HG03066 (cell line): ENCODE measurements around the gene TRPV3.
A peak's percentile ranks its signal among the peaks of the same experiment; 100 is the strongest.

Source experiments
- ATAC-seq: cut with Tn5 transposase; IDR thresholded peaks from one replicate; pipeline ENCODE4 v1.9.1; 2021; ENCODE audit warnings: low read depth; ENCODE audit not compliant: unreplicated experiment

The TRPV3 gene

DNA sequence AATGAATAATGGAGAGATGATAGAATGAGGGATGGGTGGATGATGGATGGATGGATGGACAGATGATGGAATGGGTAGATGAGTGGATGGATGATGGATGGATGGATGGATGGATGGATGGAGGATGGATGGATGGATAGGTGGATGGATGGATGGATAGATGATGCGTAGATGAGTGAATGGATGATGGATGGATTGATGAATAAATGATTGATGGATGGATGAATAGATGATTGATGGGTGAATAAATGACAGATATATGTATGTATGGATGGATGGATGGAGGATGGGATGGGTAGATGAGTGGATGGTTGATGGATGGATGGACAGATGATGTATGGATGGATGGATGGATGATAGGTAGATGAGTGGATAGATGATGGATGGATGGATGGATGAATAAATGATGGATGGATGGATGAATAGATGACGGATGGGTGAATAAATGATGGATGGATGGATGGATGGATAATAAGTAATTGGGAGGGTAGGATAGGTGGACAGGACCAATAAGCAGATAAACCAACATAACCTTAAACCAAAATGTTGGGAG is 7.9 kb downstream of the TRPV3 start:
- ATAC-seq, result no peak

DNA sequence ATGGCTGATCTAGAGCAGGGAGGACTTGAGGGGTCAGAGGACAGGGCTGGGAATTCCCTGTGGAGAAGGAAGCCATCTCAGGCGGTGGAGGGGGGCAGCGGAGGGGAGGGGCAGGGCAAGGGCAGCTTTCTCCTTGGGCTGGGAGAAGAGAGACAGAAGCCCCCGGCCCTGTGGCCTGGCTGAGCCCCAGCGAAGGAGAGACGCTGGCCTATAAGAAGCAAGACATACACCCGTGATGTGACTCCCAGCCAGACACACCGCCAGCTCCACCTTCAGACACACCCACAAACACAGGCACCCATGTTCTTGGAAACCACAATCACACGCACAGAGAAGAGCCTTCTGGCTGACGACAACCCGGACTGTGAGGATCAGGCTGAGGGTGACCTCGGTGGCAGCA is 10.0 kb downstream of the TRPV3 start:
- no peak for ATAC-seq

DNA sequence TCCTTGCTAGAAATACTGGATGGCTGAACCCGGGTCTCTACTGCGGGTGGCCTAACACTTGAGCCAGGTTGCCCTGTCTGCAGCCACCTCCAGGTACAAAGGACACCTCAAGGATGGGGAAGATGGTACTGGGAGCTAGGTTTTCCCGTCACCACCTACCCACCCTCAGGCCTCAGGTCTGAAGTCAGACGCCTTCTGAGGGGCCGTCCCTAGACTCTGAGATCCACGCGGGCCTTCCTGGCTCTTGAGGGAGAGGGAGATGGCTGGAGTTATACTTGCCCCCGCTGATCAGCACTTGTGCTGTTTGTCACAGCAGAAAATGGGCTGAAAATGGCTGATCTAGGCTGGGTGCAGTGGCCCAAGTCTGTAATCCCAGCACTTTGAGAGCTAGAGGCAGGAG is 10.6 kb downstream of the TRPV3 start:
- no peak for ATAC-seq

DNA sequence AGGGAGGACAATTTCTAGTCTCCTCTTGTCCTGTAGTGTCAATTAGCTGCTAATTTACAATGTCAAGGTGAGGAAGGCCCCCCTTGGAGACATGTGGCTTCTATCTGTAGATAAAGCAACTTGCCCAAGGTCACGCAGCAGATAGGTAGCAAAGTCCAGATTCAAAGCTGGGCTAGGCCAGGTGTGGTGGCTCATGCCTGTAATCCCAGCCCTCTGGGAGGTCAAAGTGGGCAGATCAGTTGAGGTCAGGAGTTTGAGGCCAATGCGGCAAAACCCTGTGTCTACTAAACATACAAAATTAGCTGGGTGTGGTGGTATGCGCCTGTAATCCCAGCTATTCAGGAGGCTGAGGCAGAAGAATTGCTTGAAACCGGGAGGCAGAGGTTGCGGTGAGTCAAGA is 11.1 kb downstream of the TRPV3 start:
- no peak for ATAC-seq

DNA sequence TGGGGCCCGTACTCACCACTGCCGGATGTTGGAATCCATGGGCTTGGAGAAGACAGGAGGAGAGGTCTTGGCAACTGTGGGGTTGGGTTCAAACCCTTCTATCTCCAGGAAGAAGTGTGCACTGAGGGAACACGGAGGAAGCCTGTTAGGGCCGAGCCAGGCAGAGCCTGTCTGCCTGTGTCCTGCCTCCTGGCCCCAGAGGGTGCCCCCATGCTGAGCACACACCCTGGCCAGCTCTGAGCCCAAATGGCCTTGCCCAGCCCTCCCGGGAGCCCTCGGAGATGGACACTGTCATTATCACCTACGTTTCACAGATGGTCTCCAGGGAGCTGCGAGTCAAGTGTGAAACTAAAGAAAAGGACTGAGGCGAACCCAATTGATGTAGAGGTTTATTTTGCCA is 12.5 kb downstream of the TRPV3 start:
- no peak for ATAC-seq

DNA sequence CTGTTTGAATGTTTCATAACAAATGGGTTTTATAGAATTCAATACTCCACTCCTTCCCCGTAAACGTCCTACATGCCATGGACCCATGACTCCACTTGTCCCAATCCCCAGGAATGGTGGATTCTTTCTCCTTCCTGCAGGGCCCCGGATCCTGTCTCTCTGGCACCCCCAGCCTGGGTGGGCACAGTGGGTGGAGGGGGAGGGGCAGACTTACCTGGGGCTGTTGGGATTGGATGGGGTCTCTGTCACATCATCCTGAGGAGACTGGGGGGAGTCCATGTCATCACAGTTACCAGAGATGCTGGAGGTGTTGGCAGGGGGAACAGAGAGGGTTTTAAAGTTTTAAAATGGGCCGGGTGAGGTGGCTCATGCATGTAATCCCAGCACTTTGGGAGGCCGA is 13.2 kb downstream of the TRPV3 start:
- no peak for ATAC-seq

DNA sequence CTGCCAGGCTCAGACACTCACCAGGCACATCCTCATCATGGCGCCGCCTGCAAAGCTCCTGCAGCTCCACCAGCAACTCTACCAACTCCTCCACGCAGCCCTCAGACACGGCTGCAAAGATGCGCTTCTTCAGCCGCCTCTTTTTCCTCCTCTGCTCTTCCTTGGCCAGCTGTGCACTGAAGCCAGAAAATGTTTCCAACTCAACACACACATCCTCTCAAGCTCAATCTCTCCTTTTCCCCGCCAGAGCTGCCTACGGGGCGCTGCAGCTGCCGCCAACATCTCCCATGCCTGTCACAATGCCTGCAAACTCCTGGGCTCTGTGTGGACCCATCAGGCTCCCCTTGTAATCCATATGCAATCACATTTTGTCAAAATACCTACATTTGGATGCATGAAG is 14.2 kb downstream of the TRPV3 start:
- ATAC-seq, result no peak

DNA sequence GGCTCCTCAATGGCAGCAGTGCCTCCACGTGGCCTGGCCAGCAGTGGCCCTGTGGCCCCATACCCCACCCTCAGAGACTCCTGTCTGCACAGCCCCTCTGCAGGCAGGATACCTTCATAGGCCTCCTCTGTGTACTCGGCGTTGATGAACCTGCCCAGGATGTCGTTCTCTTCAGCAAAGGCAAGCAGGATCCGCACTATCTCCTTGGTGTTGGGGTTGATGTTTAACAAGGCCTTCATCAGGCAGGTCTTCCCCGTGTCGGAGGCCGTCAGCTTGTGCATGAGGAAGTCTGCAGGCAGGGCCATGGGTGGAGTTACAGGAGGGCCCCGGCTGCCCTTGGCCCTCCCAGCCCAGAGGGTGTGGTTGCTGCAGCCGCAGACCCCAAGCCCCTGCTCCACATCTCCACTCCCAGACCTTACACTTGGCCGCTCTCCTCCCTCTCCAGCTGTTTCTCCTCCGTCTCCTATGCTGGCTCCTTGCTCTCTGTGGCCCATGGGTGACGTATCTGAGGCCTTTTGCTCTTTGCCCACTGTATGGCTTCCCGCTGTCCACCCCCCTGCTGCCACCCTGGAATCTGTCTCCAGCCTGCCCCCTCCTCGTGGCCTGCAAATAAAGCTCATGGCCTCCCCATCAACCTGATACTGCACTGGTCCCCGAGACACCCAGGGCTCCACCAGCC is 15.1 kb downstream of the TRPV3 start:
- ATAC-seq, result no peak

DNA sequence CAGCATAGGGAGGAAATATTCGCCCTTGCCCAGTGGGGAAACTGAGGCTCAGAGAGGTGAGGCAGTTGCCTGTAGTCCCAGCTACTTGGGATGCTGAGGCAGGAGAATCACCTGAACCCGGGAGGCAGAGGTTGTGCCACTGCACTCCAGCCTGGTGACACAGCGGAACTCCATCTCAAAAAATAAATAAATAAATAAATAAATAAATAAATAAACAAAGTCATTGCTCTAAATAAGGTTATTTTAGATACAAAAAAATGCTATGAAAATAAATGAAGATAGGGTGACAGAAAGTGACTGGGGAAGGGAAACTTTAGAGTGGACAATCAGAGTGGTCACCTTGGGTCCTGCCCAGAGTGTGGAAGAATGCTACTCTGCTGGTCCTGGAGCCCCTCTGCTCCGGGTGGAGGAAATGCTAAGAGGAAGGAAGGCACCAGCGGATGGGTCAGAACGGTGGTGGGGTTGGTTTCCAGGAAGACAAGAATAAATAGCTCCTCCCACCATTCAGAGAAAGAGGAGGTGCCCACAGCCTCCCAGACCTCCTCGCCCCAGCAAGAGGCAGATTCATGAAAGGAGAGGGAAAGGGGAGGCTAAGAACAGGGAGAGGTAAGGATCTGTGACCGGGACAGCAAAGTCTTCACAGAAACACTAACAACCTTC is 17.6 kb downstream of the TRPV3 start:
- ATAC-seq, result no peak

DNA sequence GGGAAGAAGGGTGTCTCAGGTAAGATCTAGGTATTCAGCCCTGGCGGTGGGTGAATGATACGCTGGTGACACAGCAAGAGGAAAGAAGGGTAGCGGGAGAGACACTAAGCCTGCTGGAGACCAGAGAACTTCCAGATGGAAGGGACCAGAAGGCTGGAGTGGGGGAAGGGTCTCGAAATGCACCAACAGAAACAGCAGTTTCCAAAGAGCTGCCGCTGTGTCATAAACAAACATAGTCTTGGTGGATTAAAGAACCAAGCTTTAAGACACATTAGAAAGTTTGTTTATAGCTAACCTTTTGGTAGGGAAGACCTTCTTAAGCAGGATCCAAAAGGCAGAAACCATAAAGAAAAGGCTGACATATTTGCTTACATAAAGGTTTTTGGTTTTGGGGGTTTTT is 20.9 kb downstream of the TRPV3 start:
- no peak for ATAC-seq

DNA sequence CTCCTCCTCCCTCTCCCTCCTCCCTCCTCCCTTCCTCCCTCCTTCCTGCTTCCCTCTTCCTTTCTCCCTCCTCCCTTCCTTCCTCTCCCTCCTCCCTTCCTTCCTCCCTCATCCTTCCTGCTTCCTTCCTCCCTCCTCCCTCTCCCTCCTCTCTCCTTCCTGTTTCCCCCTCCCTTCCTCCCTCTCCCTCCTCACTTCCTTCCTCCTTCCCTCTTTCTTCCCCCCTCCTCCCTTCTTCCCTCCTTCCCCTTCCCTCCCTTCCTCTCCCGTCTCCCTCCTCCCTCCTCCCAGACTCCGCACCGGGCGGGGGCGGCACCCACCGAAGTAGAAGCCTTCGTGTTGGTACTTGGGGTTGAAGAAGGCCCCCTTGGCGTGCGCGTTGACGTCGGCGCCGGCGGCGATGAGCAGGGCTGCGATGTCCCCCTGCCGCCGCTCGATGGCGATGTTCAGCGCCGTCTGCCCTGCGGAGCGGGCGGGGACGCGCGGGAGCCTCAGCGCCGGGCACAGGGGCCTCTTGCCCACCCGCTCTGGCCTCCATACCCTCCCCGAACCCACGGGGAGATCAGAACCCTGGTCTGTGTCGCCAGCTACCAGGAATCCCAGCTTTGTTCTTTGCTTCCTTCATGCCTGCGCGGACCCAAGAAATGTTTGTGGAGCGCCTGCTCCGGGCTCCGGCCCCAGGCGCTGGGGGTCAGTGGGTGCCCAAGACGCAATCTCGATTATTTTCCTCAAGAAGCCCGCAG is 22.2 kb downstream of the TRPV3 start:
- ATAC-seq, result peak; percentile 66

DNA sequence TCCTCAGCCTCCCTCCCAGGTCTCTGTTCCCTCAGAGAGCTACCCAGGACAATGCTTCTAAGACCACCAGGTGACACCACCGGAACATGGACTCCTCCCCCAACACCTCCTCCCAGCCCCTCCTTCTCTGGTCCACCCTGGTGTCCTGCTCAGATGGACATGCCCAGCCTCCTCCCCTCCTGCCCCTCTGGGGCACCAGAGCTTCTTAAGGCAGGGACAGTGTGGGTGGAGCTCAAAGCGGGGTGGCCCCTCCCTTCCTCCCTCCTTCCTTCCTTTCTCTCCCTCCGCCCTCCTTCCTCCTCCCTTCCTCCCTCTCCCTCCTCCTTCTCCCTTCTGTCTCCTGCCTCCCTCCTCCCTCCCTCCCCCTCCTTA is 22.7 kb downstream of the TRPV3 start:
- ATAC-seq, result no peak

DNA sequence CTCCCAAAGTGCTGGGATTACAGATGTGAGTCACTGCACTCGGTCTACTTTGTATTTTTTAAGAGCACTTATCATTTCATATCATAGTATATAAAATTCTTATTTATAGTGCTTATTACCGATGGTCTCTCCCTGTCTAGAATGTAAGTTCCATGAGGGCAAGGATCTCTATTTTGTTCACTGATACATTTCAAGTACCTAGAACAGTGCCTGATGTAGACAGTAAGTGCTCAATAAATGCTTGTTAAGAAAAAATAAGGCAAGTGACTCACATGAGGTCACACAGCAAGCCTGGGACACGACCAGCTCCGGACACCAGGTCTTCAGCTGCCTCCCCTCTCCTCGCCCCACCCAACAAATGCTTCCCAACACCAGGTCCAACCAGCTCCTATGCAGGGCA is 23.9 kb downstream of the TRPV3 start:
- ATAC-seq, result no peak

DNA sequence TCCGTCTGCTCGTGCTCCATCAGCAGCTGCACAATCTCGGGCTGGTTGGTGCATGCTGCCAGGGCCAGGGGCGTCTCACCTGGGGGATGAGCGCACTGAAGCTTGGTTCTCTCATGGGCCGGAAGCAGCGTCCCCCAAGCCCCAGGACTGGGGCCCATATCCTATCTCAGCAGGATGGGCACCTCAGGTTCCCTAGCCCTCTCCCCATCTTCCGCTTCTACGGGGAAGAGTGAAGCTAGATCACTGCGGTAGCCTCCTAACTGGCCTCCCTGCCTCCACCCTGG is 24.8 kb downstream of the TRPV3 start:
- ATAC-seq, result no peak

DNA sequence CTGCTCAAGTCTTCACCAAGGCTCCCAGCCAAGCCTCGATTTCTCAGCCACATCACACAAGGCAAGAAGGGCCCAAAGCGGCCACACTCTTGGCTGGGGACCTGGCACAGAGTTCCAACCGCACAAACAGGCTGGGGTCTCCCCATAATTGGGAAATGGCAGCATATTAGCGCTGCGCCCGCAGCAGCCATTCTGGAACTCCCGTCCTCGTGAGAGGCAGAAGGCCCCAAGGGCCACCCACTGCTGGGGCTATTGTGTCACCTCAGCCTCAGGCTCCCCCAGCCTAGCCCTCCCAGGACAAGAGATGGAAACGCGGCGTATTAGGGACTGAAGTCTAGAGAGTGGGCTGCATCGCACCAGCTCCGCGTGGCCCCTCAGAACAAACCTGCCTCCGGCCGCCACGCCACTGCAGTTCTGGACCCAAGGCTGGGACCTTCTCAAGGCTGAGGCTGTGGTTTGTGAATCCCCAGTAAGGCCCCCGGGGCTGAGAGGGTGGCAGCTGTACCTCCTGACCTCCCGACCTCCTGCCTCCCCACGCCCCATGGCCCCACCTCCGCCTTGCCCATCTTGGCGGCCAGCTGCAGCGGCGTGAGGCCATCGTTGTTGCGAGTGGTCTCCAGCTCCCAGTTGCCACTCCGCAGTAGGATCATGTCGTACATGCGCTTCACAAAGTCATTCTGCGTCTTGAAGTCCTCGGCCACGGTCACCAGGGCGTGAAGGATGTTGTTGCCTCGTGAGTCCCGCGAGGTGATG is 25.3 kb downstream of the TRPV3 start:
- no peak for ATAC-seq

DNA sequence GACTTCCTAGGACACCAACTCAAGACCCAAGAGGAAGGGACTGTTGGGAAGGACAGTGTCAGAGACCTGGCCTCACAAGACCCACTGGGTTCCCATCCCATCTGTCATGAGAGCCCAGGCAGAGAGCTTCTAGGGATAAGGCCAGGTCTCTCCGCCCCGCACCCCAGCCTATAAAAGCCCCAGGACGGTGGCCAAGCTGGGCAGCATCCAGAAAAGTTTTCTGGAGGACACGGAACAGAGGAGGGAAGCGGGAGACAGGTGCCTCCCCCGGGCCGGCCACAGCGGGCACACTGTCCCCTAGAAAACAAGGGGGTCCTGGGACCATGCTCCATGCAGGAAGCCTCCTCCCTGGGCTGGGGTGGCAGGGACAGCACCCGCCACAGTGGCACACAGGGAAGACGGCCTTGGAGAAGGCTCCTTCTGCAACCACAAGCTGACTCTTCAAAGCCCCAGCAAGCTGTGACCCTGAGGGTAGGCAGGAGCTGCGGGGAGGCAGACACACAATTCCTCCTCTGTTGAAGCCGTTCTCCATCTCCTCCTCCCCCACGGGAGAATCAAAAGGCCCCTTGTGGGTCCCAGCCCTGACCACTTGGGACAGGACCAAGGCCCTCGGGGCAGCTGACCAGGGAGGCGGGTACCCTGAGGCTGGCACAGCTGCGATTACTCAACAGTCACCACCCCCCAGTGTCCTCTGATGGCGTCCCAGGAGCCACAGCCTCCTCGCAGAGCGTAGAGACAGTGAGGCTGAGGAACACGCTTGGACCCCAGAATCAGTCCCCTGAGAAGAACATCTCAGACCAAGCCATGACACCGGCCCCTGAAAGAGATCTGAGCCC is 26.1 kb downstream of the TRPV3 start:
- ATAC-seq, result no peak

DNA sequence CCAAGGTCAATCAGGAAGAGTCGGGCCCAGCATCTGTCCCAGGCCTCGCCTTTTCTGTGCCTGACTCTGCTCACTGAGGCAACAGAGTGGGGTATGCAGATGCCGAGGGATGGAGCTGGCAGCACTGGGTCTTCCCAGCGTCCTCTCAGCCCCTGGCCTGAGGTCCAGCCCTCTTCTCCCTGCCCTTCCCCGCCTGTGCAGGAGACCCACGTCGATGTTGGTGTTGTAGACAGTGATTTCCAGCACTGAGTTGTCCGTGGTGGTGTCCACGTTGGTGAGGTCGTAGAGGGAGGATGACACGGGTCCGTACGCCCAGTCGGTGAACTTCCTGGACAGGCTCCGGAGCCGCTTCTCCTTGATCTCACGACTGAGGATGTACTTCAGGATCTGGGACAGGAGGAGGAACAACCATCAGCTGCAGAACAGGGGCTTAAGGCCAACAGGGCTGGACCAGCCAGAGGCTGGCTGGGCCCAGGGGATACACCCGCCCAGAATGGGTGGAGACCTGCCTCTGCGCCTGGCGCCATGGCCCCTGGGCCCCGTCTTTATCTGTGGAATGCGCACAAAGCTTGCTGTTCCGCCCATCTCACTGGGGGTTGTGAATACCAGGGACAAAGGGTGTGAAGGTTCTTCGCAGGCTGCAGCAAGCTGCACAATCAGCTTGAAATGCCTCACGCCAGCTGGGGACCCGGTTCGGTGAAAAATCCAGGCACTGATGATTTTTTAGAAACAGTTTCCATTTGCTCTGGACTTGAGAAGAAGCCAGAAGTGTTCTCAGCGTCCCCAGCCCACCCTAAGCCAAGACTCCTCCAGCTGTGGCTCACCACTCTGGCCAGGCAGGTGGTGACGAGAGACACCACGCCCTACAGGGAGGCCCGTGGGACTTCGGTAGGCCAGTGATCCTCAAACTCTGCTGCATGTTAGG is 27.5 kb downstream of the TRPV3 start:
- ATAC-seq, result no peak

DNA sequence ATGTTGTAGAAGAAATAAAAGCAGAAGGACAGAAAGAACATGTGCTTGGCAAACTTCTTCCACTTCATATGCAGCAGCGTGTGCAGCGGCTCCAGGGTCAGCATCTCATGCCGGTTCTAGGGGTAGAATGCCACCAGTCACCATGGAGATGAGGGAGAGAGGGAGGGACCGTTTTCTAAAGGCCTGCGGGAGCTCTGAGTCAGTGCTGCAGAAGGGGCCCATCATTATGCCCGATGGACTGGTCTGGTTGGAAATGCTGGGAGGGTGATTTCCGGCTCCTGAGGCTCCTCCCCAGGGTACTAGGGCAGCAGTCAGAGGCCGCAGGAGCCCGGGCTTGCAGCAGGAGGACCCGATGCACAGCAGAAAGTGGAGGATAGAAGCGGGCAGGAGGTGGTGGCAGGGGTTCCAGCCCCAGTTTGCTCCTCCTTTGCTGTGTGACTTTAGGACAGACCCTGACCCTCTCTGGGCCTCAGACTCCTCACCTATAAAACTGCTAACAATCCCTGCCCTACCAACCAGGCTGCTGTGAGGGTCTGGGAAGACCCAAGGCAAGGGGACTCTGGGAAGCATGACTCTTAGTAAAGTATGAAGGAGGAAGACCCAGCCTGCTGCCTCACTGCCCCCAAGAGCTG is 28.6 kb downstream of the TRPV3 start:
- ATAC-seq, result no peak

DNA sequence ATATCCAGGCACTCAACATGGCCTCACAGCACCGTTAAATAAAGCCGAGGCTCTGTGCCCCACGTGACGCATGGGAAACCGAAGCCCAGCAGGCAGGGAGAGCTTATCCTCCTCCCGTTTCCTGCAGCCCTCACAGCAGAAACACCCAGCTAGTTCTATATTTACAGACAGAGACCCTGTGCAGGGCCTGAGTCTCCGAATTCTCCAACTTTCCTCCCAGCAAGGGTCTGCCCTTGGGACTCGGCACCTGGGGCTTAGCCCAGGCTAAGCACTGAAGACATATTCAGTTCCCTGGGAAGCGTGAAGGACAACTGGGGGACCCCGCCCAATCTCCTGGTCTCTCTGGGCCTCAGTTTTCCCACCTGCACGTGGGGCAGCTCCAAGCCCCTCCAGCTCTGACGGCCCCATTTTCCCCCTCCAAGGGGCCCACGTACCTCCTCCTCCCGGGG is 29.2 kb downstream of the TRPV3 start:
- ATAC-seq, result no peak
